Activated T-cell treated with anti-CD3 and anti-CD28 coated beads, Interleukin-2, amount 50 U/mL, for 48 hours (primary cell): ENCODE data around the gene RPS6KA5.
A peak's percentile ranks its signal among the peaks of the same experiment; 100 is the strongest.

Source experiments
- DNase-seq, 2 experiments: peaks; one replicate each; pipeline ENCODE4 v3.0.0-alpha.2; 2020

Gene RPS6KA5

GRCh38 chr14:90820958-90821357 is 239.5 kb downstream of the RPS6KA5 start:
- DNase-seq, result peak; percentile 85 to 91

DNA sequence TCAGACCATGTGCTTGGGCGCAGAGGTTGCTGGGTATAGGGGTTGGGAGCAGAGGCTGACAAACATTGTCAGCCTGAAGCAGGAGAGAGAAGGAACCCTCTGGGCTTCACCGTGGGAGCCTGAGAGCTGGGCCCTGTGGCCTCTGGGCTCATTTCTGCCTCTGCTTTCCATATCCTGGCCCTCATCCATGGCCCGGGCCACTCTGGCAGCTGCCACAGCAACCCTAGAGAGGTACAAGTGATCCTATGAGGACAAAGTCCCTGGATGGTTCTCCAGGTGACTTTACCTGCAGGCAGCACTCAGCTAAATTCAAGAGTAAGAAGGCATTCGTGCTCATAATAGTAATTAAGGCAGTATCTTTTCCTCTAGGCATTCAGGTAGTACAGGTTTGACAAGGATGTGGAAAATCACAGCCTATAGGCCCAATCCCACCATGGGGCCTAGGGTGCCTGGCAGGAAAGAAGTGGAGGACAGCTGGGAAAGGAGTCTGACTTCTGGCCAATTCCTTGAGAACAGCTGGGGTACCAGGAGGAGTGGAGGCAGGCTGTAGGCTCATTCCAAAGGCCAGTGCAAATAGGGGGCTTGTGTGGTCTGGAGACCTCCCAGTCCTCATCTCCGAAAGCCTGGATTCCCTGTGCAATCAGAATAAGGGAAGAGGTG is 240.6 kb downstream of the RPS6KA5 start:
- no peak for DNase-seq

- no peak for DNase-seq
These were observed 241.7 kb downstream of the RPS6KA5 start for GRCh38 chr14:90818715-90819114.

DNA sequence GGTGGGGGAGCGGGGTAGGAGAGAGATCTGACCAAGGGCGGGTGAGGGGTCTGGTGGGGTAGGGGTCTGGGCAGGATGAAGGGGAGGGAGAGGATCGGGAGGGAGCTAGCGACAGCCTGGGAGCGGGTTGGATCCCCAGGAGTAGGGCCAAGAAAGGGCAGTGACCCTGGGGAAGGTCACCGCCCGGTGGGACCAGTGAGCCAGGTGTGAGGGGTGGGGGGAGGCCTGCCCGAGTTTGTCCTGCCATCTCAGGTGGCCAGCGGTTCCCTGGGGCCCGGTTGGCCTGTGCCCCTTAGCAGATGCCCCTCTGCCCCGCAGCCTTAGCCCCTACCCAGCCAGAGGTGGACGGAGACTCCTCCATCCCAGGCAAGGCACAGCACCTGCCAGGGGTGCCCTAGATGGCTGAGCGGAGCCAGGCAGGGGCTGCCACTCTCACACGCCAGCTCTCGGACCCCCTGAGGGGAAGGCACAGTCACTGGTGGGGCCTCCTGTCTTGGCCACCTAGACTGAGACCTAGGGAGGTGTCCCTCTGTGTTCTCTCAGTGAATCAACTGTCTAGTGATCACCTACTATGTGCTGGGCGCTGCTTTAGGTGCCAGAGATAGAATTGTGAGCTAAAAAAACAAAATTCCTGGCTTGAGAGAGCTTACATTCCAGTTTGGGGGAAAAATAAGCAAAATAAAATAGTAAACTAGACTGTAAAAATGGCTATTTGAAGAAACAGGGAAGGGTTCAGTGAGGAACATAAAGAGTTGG is 243.6 kb downstream of the RPS6KA5 start:
- no peak for DNase-seq

DNA sequence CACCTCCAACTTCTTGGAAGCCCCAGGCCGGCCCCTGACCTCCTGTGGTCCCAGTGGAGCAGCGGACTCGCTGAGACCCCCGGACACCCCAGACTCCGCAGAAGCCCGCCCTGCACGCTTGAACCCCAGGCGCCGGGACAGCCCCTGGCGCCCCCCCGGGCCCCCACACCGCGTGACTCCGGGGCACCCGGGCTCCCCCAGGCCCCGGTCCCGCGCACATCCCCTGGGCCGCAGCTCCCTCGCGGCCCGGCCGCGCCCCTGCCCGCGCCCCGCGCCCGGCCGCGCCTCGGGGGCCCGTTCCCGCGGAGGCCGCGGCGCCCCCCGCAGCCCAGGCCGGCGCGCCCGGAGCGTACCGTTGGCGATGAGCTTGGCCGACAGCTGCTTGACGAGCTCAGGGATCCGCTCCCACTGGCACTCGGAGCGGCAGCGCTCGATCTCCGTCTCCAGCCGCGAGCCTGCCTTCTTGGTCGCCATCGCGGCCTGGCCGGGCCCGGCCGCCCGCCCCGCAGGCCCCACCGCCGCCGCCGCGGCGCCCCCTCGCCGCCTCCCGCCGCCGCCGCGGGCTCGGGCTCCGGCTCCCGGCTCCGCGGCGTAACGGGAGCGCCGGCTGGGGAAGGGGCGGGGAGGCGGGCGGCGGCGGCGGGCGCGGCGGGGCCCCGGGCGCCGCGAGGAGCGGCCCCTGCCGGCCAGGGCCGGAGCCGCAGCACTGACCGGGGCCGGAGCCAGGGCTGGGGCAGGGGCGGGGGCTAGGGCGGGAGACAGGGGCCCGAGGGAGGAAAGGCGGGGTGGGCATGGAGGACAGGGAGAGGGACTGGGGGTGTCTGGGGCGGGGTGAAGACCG is 244.4 kb downstream of the RPS6KA5 start, which contains the start of gene TTC7B:
TSS of gene TTC7B (minus strand) at position 609 of the 841 bp plus-strand sequence. CDS start at position 474, 135 bp downstream.
- peak; percentile 42 to 57 for DNase-seq

DNA sequence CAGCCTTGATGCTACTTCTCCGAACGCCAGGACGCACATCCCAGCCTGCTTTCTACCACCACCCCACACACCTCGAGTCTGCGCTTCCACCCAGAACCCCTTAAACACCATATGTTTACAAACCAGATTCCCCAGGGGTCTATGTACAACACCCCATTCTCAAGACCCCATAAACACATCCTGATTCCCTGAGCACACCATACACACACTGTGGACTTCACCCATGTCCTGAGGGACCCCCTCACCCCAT is 244.9 kb downstream of the RPS6KA5 start:
- DNase-seq, result no peak

GRCh38 chr14:90814806-90815571 is 245.5 kb downstream of the RPS6KA5 start:
- DNase-seq, result no peak

DNA sequence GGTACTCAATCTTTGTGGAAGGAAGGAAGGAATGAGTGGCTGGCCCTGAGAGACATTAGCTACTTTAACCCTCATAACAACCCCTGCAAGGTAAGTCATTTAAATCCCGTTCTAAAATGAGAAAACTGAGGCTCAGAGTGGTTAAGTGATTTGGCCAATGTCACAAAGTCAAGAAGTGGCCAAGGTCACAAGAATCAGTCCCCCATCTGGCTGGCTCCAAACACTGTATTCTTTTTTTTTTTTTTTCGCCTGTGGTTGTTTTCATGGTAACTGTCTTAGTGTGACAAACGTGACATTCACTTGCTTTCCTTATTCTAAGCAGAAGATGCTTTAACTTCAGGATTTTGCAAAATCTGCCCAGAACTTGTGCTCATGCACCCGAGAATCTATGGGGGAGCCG is 247.0 kb downstream of the RPS6KA5 start:
- DNase-seq, result no peak

- DNase-seq, result no peak
These were observed 248.3 kb downstream of the RPS6KA5 start for GRCh38 chr14:90812109-90812508.

DNA sequence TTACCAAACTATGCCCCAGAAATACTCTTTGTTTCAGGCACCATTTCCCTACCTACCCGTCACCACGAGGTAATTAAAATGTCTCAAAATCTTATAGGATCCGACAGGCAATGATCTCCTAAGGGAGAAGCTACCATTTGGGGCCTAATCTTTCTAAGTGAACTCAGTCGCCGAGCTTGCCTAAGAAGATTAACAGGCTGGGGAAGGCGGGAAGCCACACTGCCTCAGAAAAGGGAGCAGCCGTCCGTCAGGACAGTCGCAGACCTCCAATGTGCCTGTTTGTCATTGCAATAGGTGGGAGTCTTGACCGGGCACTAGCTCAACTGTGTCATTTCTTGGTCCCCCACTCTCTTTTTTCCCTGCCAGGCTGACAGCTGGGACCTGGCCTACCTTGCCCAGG is 248.8 kb downstream of the RPS6KA5 start:
- DNase-seq, result no peak

GRCh38 chr14:90810806-90811205 is 249.6 kb downstream of the RPS6KA5 start:
- DNase-seq, result no peak

DNA sequence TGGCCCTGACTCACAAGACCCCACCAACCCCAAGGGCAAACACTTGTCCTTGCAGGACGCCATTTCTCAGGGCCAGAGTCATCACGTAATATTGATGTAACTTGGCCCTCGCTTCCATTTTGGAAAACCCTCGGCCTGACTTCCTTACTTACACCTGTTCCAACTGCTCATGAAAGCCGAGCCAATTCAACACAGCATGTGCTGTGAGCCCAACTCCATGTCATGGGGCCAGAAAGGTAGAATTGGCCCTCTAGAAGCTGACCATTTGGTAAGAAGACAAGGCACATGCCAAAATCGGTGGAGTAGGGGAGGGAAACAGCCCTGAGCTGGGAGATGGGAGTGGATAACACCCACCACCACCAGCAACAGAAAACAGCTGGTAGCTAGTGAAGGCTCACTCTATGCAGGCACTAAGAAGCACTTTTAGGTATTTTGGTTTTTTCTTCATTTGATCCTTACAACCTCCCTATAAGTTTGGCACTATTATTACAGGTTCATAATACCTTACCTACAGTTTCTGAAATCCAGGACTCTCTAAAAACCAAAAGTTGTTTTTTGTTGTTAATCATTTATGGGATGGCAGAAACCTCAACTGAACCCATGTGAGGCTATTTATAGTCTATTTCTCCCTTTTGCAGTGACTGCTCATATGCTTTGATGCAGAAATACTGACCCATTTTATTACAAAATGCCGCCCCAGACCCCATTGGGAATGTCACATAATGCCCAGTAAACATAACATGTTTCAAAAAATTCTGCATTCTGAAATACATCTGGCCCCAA is 250.7 kb downstream of the RPS6KA5 start:
- DNase-seq, result no peak

GRCh38 chr14:90808759-90809529 is 251.5 kb downstream of the RPS6KA5 start:
- DNase-seq, result no peak

DNA sequence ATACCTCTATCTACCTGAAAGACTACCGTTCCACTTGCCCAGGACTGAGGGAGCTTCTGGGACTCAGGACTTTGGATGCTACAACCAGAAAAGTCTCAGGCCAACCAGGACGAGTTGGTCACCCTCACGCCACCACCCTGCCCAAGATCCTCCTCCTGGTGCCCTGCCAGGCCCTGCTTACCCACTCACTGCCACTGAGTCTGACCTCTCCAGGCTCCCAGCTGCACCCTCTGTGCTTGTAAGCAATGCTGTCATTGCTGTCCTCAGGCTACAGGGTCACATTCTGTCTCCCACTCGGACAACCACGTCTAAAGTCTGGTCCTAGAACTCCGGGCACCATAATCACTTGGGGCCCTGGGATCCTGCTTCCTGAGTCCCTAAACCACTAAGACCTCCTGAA is 253.4 kb downstream of the RPS6KA5 start:
- DNase-seq, result no peak

GRCh38 chr14:90805662-90806540 is 254.5 kb downstream of the RPS6KA5 start:
- DNase-seq, result no peak

DNA sequence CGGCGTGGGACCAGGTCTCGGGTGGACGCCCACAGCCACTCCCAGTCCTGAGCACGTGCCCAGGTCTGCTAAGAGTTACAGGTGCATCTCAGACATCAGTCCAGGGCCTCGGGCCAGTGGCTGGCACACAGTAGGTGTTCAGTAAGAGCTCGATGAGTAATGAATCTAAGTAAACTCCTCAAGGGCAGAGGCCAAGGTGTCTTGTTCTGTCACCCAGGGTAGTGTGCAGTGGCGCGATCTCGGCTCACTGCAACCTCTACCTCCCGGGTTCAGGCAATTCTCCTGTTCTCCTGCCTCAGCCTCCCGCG is 255.4 kb downstream of the RPS6KA5 start:
- no peak for DNase-seq

GRCh38 chr14:90804292-90805083 is 256.0 kb downstream of the RPS6KA5 start:
- DNase-seq, result no peak

- DNase-seq, result no peak
These were observed 257.2 kb downstream of the RPS6KA5 start for GRCh38 chr14:90803249-90803648.

DNA sequence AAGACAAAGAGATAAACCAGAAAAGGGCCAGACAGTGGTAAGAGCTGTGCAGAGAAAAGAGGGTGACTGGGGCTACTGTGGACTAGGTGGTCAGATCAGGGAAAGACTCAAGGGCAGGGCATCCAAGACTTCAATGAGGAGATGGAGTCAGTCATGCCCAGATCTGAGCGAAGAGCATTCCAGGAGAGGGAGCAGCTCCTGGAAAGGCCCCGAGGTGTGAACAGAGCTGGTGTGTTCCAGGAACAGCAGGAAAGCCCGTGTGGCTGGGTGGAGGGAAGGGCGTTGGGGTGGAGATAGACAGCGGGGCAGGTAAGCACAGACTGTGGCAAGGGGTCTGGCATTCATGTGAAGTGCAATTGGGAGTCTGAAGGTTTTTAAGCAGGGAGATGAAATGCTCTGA is 261.0 kb downstream of the RPS6KA5 start:
- DNase-seq, result no peak

- DNase-seq, result no peak
These were observed 262.5 kb downstream of the RPS6KA5 start for GRCh38 chr14:90797919-90798318.
